GM18861 (cell line): Measurements from ENCODE around the gene MTHFD2L.
"Not testable (repeated sequence)": the region's sequence is repeated elsewhere in the genome, so short reads cannot be mapped to it uniquely, and the experiment has no call there.

ENCODE experiments used
- ATAC-seq: cut with Tn5 transposase; IDR thresholded peaks from one replicate; pipeline ENCODE4 v1.9.1; 2021; ENCODE audit not compliant: unreplicated experiment

MTHFD2L gene

DNA sequence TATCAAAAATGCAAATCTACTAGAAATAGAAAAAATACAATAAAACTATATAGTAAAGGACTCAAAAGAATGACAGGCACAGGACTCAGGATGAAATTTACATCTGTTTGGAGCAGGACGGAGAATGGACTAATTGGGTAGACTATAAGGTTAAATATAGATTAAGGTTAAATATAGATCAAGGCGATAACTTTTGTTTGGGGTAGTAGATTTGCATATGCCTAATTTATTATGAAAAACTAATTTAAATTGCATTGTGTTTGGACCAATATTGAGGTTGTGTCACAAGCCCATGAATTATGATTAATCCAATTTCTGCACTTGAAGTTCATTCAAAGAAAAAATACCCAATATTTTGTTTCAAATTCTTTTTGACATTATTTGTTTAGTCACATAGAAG lies 31.0 kb downstream of the MTHFD2L start:
- ATAC-seq, result peak; percentile 9

DNA sequence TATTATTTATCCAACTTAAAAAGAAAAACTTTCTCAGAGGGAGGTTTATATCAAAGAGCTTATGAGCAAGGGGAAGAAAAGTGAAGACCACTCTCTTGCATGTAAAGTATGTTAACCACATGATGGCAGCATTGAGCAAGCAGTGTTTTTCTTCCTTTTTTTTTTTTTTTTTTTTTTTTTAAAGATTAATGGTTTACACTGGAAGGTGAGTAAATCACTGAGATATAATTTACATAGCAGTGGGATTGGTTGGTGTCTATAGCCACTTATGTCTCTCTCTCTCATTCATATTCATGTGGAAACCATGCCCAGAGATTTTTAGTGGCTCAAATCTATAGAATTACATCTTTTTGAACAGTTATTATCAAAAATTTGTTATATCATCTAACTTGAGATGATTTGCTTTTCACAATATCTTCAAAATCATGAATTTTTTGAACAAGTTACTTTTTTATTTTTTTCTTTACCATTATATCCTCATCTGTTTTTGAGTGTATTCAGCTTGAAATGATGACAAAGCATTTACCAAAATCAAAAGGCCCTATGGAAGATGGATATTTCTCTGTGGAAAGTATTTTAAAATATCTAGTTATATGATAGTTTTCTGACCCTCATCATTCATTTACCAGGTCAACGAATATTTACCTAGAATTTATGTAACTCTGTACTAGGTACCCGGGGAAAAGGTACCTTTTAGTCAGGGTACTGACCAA lies 31.6 kb downstream of the MTHFD2L start:
- peak; percentile 46 for ATAC-seq

DNA sequence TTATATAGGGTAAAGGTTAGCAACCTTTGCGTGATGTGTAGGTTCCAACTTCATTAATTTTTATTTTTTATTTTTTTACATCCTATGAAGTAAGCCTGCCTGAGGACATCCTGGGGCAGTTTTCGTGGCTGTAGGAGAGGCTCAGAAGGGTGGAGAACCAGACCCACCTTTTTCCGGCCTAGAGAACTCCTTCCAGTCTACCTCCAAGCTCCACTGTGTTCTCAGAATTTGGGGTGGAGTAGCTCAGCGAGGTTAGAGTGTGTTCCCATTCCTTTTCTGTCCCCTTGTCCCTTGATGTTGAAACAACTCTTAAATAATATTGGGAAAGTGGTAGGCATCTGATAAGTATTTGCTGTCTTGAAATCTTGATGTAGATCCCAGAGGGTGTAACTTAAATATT lies 32.4 kb downstream of the MTHFD2L start:
- ATAC-seq, result no peak

DNA sequence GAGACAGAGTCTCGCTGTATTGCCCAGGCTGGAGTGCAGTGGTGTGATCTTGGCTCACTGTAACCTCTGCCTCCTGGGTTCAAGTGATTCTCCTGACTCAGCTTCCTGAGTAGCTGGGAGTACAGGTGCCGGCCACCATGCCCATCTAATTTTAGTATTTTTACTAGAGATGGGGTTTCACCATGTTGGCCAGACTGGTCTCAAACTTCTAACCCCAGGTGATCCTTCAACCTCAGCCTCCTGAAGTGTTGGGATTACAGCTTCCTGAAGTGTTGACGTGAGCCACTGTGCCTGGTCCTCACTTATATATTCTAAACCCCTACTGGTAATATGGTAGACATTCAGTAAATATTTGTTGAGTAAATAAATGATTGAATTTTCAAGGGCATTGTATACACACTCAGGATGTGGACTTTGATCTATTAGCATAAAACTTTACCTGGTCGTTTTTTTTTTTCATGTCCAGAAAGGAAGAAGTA lies 33.0 kb downstream of the MTHFD2L start:
- no peak for ATAC-seq

DNA sequence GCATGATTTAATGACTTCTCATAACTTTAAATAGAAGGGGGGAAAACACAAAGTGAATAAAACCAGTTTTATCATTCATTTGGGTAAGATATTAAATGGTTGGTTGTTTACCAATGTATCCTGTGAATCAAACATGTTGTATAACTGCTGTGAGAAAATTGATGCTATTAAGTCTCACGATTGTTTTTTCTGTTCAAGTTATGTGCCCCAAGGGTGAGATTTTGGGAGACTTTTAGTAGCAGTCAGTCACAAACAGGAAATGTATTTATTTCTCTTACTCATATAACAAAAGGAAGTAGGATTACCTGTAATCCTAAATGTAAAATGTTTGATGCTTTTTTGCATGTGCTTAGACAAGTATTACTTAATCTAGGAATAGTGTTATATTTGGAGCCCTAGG lies 39.2 kb downstream of the MTHFD2L start:
- no peak for ATAC-seq

DNA sequence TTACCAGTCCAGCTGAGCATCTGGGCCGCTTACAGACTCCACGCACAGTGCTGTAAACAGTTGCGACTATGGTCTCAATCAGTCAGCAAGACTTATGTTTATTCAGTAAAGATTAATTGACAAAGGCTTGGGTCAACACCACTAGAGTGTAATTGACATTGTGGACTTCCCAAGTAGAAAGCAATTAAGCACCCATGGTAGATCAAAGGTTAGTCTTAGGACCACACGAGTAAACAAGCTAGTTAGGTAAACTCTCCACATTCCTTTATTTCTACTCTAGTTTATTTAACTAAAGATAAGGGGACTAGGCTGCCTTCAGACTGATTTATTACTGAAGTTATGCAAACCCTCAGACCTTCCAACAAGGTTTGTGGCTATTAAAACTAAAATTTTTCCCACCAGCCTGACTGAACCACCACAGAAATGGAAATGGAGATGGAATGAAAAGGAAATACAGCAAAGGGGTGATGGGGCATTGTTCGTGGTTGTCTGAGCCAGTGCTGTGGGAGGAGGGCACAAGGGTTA lies 44.2 kb downstream of the MTHFD2L start:
- no peak for ATAC-seq

DNA sequence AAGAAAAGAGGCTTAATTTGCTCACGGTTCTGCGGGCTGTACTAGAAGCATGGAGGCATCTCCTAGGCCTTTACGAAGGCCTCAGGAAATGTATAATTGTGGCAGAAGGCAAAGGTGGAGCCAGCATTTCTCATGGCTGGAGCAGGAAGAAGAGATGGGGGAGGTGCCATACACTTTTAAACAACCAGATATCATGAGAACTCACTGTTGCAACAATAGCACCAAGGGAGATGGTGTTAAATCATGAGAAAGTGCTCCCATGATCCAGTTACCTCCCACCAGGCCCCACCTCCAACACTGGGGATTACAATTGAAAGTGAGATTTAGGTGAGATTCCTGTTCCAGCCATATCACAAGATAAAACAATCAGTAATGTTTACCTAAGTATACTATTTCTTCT lies 45.5 kb downstream of the MTHFD2L start:
- ATAC-seq, result no peak

DNA sequence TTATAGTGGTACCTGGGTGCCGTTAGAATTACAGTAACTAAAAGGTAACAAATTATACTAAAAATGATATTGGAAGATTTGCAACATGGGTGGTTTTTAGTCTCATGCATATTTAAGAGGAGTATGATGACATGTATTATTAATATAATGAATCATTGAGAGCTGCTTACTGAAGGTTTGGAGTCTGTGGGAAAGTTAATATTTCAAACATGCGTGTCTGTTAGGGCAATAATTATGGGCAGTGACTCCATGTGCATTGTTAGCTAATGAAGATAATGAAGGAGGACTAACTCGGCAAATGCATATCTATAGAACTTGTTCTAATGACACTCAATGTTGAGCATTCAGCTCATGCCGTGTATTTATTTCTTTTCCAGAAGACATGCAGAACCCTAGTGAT lies 47.1 kb downstream of the MTHFD2L start:
- ATAC-seq, result no peak

DNA sequence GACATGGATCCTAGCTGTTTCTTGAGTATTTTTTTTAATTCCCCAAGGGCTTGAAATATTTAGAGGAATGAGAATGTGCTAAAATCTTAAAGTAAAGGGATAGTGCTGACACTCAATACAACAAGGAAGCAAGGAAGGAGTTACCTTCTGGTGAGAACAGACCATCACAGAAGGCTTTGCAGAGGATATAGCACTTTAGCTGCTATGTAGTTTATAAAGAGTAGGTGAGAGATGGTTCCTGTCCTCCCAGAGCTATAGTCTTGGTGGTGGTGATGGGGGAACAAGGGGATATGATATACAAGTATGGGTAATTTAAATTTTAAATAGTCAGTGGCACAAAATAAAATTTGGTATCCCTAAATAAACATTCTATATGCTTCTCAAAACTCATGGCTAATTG lies 47.6 kb downstream of the MTHFD2L start:
- ATAC-seq, result peak; percentile 4

DNA sequence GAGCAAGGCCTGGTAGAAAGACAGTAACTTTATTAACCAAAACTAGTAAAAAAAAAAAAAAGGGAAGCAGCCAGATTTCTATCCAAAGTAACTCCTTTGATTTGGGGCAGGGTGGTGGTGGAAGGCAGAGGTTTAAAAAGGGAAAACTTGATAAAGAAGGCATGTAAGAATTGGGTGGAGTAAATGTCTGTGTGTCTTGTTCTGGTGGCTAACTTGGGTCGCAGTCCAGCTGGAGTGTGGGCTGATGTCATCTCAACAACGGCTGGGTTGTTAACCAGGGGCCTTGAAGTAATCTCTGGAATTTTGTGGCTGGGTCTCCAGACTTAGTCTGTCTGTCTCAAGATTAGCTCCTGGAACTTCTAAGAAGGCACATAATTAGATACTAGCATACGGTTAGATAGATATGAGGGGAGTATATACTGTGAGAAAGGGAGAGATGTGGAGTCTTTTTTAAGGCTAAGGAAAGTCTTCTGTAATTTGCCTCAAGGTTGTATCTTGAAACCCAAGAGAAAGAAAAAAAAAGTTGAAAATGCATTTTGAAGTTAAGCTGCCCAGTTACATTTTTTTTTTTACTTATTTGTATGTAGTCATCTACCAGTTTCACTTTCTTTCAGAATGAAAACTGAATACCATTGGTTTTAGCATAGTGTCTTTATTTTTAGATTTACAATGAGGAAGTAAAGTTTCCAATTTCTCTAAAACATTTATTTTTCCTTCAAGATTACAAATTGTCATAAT lies 48.3 kb downstream of the MTHFD2L start:
- peak; percentile 89 for ATAC-seq

DNA sequence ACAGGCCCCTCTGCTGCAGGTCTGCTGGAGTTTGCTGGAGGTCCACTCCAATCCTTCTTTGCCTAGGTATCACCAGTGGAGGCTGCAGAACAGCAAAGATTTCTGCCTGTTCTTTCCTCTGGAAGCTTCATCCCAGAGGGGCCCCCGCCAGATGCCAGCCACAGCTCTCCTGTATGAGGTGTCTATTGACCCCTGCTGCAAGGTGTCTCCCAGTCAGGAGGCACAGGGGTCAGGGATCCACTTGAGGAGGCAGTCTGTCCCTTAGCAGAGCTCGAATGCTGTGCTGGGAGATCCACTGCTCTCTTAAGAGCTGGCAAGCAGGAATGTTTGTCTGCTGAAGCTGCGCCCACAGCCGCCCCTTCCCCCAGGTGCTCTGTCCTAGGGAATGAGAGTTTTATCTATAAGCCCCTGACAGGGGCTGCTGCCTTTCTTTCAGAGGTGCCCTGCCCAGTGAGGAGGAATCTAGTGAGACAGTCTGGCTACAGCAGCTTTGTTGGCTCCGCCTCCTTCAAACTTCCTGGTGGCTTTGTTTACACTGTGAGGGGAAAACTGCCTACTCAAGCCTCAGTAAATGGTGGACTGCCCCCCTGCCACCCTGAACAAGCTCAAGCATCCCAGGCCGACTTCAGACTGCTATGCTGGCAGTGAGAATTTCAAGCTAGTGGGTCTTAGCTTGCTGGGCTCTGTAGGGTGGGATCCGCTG lies 56.7 kb downstream of the MTHFD2L start:
- ATAC-seq, result not testable (repeated sequence)

DNA sequence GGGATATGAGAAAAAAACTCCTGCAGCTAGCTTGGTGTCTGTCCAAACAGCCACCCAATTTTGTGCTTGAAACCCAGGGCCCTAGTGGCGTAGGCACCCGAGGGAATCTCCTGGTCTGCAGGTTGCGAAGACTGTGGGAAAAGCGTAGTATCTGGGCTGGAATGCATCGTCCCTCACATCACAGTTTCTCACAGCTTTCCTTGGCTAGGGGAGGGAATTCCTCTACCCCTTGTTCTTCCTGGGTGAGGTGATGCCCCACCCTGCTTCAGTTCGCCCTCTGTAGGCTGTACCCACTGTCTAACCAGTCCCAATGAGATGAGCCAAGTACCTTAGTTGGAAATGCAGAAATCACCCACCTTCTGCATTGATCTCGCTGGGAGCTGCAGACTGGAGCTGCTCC lies 57.3 kb downstream of the MTHFD2L start:
- not testable (repeated sequence) for ATAC-seq

DNA sequence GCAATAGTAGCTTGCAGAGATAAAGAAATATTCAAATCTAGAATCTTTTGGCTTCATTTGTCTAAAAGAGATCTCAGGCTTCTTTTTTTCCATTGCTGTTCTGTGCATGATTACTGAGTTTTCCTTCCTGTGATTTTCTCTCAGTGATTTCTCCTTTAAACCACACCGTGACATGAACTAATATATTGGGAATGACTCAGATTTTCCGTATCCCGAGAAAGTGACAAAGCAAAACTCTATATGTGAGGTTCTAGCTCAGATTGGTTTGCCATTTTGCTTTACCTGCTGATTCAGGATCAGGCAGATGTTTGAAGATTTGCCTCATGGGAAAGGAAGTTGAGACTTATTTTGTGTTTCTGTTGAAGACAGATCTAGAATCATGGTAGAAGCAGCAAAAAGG lies 59.4 kb downstream of the MTHFD2L start:
- no peak for ATAC-seq

DNA sequence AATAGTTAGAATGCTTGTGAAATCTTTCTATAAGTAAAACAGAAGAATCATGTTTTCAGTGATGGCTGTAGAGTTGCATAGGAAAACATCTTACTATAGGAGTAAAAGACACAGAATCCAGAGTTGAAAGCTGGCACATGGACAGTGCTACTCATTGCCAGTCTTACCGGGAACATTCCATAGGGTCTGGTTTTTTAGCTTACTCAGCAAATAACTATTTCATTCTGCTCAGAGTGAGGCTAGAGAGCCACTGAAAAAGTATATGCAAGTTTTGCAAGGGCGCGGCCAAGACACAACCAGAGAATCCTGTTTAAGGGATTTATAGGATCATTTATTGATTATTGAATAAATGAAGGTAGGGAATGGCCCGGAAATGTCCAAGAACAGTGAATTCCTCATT lies 60.3 kb downstream of the MTHFD2L start:
- no peak for ATAC-seq

DNA sequence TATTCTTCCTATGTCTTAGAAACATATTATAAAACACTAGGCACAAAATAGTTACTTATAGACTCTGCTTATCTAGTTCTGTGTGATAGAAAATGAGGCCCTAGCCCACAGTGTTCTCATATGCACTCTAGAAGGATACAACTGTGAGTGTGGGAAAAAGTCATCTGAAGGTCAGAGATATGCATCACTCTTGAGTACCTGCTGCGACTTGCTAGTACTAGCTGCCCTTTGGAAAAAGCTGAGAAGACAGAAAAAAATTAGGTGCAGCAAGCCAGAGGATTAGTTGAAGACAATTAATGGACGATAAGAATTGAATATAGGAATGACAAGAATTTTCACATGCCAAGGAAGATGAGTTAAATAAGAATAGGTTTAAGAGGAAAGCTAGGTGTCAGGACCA lies 61.3 kb downstream of the MTHFD2L start:
- no peak for ATAC-seq

DNA sequence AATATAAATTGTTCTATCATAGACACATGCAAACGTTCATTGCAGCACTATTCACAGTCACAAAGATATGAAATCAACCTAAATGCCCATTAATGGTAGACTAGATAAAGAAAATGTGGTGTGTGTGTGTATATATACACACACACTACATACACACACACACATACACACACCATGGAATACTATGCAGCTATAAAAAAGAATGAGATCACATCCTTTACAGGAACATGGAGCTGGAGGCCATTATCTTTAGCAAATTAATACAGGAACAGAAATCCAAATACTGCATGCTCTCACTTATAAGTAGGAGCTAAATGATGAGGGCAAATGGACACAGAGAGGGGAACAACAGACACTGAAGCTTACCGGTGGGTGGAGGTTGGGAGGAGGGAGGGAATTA lies 65.2 kb downstream of the MTHFD2L start:
- no peak for ATAC-seq

DNA sequence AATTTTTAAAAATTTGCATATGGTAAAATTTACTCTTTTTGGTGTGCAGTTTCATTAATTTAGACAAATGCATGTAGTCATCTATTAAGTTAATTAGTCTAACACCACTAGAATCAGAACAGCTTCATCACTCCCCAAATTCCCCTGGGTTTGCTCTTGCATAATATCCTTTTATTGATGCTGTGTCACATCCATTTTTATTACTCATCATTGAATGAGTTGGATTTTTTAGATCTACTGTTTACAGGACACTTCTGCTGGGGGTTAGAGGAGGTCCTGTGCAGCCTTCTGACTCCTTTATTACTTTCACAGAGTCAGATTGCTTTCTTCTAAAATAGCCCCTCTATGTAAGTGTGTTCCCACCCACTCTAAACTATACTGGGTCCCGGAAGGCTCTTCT lies 65.9 kb downstream of the MTHFD2L start:
- ATAC-seq, result no peak

DNA sequence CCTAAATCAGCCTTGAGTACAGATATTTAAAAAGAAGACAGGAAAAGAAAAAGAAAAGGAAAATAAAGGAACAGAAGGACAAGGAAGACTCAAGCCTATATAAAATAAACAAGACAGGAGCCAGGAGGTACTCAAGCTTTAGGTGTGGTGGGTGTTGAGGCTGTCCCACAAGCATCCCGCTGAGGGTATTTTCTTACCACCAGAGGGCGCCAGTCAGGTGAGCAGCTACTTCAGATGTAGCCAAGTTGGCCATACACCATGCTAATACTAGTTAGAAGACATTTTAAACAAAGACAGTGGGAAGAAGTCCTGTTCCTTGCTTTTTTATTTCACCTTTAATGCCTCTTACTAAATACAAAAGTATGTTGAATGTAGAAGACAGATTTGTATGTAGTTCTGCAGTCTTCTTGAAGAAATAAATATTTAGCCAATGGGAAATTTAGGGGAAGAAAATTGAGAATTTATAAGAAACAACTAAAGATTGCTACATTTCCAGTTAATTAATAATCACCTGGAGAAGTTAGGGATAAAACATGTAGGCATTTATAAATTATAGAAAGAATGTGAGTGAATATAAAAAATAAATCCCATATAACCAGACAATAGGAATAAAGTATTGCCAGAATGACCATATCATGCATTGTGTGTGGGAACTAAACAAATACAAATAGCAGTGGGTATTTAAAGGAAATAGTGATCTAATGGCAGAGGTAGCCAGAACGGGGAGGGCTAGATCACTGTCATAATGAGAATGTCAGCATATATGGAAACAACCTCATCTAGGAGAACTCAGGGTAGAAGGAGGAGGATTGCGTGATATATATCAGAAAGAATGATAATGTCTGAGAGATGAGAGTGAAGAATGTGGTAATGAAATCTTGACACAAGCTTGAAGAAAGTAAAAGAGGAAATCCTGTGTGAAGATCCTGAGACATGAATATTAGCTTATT lies 71.0 kb downstream of the MTHFD2L start:
- peak; percentile 83 for ATAC-seq

DNA sequence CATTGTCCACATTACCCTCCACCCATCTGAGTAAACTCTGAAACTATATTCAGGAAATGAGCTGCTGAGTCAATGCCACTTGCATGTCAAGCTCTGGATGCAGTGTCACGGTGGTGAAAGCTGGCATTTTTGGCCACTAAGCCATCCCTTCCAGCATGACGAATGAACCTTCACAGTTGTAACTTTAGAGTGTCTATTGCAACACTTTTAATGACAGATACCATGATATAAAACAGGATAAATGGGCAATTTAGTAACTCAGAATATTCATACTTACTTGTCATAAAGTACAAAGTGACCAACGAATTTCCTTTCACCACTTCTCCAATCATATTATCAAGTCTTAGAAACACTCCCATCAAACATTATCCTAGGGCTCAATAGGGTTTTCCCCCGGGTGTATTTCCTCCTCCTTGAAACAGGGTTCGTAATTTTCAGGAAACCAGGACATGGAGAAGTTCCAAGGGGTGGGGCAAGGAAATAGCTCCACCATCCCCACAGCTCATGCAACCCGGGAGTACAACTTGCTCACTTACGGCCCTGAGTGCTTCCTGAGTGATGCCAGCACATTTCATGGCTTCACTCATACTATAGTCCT lies 73.1 kb downstream of the MTHFD2L start:
- no peak for ATAC-seq

DNA sequence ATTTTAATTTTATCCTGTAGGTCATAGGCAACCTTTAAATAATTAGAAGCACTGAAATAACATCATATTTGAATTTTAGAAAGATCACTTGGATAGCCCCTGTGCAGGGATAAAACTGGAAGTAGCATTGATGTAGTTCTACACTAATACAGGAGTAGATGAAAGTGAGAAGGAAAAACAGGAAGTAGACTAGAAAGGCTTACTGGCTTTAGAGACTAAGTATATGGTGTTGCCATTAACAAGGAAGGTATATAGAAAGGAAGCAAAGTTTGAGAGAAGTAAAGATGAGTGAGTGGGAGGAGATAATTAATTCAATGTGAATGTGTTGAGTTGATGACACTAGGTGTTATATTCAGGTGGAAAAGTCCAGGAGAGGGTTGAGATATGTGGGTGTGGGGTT lies 77.2 kb downstream of the MTHFD2L start:
- ATAC-seq, result no peak
